Raji (cell line): ENCODE data around the gene MOSMO.

Source experiments
- POLR2A ChIP-seq: IDR thresholded peaks from 2 replicates; pipeline ENCODE4 v1.6.1; 2011; ENCODE audit warnings: low read depth, low read length, control low read depth; ENCODE audit not compliant: insufficient read depth

Gene MOSMO

GRCh38 chr16:22027633-22028032 lies 19.7 kb downstream of the MOSMO start:
- no peak for TF ChIP-seq POLR2A

GRCh38 chr16:22029632-22030031 lies 21.7 kb downstream of the MOSMO start:
- TF ChIP-seq POLR2A = no peak

- no peak for TF ChIP-seq POLR2A
Observed at GRCh38 chr16:22030087-22030812, 22.3 kb downstream of the MOSMO start.

GRCh38 chr16:22031483-22032083 lies 23.7 kb downstream of the MOSMO start:
- TF ChIP-seq POLR2A = no peak

DNA sequence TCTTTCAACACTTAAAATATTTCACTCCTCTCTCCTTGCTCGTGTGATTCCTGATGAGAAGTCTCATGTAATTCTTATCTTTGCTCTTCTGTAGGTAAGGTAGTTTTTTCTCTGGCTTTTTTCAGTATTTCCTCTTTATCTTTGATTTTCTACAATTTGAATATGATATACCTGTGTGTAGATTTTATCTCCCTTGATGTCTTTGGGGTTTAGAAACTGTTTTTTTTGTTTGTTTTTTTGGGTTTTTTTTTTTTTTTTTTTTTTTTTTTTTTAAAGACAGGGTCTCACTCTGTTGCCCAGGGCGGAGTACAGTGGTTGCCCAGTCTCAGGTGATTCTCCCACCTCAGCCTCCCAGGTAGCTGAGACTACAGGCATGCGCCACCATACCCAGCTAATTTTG lies 26.6 kb downstream of the MOSMO start:
- TF ChIP-seq POLR2A = no peak

GRCh38 chr16:22035153-22035552 lies 27.2 kb downstream of the MOSMO start:
- no peak for TF ChIP-seq POLR2A

GRCh38 chr16:22050963-22051362 lies 43.1 kb downstream of the MOSMO start:
- no peak for TF ChIP-seq POLR2A

- no peak for TF ChIP-seq POLR2A
Observed at GRCh38 chr16:22052980-22053379, 45.1 kb downstream of the MOSMO start.

DNA sequence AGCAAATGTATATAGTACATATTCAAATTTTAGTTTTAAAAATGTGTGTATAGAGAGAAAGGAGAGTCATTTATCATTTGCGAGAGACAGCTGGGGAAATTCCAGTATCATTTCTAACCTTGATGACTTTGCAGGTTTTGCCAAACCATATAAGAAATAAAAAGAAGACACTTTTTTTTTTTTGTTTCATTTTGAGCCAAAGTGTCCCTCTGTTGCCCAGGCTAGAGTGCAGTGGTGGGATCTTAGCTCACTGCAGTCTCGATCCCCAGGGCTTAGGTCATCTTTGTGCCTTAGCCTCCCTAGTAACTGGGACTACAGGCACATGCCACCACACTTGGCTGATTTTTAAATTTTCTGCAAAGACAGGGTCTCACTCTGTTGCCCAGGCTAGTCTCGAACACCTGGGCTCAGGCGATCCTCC lies 46.0 kb downstream of the MOSMO start:
- TF ChIP-seq POLR2A = no peak

DNA sequence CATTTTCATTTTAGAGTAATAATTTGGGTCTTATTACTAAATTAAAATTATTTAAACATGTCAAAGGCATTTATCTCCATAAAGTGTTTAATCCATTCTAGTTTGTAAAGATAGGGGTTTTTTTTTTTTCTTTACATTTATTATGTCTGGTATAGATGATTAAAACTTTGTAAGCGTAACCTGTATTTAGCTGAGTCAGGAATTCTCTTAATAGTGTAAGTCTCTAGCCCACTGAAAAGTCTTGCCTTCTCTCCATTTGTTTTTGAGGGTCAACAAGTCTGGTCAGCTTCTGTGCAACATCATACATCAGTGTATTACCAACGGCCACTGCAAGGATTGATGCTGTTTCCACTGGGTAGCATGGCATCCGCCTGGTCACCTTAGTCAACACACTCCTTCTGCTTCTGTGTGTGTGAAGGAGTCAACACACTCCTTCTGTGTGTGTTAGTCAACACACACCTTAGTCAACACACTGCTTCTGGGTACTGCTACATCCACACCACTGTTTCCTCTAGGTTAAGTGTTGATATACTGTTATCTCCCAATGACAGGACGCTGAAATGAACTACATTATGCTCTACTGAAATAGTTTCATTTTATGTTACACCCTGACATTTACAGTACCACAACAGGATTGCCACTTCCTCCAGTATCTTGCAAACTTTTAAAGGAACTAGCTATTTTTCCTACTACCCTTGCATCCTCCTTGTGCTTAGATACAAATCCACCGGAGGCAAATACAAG lies 47.1 kb downstream of the MOSMO start:
- TF ChIP-seq POLR2A = no peak

DNA sequence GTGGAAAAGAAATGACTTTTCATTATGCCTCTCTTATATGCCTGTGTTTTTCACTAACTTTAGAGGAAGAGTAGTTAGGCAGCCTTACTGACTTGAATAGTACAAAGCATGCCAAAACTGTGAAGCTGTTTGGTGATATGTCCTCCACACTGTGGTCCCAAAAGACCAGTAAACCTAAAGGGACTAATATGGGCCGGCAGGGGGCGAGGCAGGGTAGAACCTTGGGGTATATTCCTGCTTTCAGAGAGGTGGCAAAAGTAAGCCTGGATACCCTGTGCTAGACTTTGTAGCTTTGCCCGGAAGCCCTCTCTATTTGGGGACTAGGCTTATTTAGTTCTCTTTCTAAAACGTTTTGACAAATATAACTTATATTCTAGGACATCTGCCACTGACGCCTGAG lies 48.0 kb downstream of the MOSMO start:
- no peak for TF ChIP-seq POLR2A

GRCh38 chr16:22063888-22064467 lies 56.1 kb downstream of the MOSMO start:
- no peak for TF ChIP-seq POLR2A

DNA sequence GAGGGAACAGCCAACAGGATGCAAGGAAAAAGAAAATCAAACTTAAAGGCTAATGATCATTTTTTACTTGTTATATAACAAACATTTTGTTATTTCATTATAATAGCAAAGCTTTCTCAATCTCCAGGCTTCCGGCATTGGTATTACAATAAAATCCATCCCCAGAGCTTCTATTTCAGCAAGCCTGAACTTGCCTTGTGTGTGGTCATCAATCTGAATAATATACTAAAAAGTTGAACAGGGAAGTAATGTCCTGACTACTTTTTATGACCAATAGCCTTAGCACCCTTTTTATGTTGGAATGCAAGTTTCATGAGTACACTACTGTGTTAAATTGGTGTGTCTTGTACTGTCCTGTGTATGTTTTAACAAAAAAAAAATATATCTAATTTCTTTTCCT lies 57.3 kb downstream of the MOSMO start:
- no peak for TF ChIP-seq POLR2A

- TF ChIP-seq POLR2A = no peak
Observed at GRCh38 chr16:22070361-22071330, 62.7 kb downstream of the MOSMO start.
